Fibroblast of peridontal ligament (primary cell): Measurements from ENCODE around the gene ITGB5.
A peak's percentile ranks its signal among the peaks of the same experiment; 100 is the strongest.
"Not testable (repeated sequence)": the region's sequence is repeated elsewhere in the genome, so short reads cannot be mapped to it uniquely, and the experiment has no call there.

Source experiments
- DNase-seq: peaks from one replicate; pipeline ENCODE4 v3.0.0-alpha.2; 2010; ENCODE audit errors: extremely low read depth

ITGB5 gene

DNA sequence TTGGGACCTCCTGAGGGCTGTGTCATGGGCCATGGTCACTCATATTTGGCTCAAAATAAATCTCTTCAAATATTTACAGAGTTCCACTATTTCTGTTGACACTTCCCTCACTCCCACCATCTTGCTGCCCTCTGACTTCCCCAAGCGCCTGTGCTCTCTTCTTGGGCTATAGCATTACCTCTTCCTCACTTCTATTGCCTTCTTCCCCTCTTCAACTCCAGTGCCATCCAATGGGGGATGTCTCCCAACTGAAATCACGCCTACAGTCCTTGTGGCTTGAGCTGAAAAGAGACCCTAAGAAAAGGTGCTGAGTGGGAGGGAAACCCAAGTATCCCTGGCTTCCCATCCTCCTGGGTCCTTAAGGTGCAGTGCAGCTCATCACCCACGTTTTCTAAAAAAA lies 135.1 kb downstream of the ITGB5 start:
- DNase-seq, result no peak

DNA sequence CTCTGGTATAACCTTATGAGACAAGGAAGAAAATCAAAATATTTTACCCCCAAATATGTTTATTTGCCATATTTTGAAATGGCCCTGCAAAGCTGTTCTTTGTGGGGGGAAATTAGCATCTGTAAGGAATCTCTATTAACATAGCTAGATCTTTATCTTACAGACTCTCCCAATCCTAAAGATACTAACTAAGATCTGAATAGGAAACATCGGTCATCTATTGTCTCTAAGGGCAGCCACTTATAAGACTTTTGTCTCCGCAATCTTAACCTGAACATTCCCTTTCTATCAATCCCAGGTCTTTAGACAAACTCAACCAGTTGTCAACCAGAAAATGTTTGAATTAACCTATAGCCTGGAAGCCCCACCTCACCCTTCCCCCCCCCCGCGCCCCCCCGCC lies 135.7 kb downstream of the ITGB5 start:
- DNase-seq, result no peak

DNA sequence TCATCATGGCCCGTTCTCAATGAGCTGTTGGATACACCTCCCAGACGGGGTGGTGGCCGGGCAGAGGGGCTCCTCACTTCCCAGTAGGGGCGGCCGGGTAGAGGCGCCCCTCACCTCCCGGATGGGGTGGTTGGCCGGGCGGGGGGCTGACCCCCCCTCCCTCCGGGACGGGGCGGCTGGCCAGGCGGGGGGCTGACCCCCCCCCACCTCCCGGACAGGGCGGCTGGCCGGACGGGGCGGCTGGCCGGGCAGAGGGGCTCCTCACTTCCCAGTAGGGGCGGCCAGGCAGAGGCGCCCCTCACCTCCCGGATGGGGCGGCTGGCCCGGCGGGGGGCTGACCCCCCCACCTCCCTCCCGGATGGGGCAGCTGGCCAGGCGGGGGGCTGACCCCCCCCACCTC lies 137.3 kb downstream of the ITGB5 start:
- not testable (repeated sequence) for DNase-seq

GRCh38 chr3:124748560-124749198 lies 138.5 kb downstream of the ITGB5 start:
- no peak for DNase-seq

DNA sequence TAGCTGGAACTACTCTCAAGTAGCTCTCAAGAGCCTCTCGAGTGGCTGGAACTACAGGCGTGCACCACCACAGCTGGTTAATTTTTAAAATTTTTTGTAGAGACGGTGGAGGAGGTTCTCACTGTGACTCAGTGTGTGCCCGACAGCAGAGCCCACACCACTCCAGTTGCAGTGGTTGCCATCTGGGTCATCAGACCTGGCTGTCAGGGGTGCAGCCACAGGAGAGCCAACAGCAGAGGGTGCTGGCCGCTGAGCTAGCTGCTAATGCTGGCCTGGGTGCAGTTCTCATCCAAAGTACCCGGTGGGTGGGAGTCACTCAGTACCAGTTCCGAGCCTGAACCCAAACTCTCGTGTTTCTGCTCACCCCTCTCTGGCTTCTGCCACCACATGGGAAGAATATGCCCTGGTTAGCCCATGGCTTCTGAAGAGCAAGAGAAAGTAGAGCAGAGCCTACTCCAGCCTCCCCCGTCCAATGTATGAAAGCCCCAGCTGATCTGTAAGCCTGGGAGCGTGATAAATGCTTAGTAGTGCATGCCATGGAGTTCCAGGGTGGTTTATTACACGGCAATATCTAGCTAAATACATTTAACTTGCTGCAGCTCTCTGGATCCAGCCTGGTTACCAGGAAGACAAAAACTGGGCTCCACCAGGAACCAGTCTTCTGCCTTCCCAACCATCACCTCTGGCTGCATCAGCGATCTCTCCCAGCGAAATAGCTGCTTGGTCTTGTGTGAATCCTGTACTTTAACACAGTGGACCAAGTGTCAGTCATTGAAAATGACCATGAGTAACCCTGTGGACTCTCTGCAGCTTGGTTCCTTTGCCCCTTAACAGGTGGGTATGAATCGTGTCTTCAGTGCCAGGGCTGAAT lies 139.8 kb downstream of the ITGB5 start:
- DNase-seq, result no peak

GRCh38 chr3:124745756-124746155 lies 141.4 kb downstream of the ITGB5 start:
- DNase-seq, result no peak

DNA sequence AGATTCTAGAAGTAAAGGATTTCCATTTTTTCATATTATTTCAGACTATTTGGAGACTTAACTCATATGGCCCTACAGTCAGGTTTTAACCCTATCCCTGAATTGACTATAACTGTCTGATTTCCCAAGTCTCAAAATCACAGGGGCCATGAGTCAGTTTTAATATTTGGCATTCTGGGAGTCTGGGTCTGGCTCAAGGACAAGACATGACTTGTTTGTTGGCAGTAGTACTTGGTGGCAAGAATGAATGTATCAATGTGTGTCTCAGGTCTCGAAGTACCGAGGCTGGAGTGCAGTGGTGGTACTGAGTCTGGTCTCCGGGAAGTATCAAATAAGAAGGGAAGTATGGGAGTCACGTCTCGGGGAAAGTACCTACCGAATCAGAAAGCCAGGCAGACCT lies 146.1 kb downstream of the ITGB5 start:
- DNase-seq, result peak; percentile 64

GRCh38 chr3:124731760-124732159 lies 155.4 kb downstream of the ITGB5 start:
- no peak for DNase-seq

DNA sequence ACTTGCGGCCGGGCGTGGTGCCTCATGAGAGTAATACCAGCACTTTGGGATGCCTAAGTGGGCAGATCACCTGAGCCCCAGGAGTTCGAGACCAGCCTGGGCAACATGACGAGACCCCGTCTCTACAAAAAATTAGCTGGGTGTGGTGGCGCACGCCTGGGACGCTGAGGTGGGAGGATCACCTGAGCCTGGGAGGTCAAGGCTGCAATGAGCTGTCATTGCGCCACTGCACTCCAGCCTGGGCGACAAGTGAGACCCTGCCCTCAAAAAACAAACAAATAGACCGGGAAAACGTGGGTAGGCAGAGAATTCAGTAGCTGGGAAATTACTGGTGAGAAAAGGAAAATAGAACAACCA lies 156.2 kb downstream of the ITGB5 start:
- no peak for DNase-seq

GRCh38 chr3:124730129-124730940 lies 156.8 kb downstream of the ITGB5 start, which contains the start of gene UMPS:
Gene UMPS, plus strand, starts transcription at chr3:124730452. Its CDS starts 20 bp downstream, at chr3:124730472.
- peak; percentile 68 for DNase-seq

DNA sequence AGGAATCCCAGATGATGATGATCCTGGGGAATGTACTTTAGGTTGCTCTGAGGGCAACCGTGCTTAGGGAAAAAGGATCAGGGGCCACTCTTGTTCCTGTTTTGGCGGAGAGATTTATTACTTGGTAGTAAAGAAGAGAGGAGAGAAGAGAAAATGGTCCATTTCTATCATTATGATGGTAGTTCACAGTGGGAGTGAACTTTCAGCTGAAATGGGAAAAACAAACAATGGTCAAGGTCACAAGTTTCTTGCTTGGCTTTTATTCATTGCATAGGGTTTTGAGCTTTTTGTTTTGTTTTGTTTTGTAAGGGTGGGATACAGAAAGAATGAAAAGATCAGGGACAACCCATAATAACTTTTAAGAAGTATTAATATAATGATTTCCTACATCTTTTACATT lies 164.6 kb downstream of the ITGB5 start:
- no peak for DNase-seq

DNA sequence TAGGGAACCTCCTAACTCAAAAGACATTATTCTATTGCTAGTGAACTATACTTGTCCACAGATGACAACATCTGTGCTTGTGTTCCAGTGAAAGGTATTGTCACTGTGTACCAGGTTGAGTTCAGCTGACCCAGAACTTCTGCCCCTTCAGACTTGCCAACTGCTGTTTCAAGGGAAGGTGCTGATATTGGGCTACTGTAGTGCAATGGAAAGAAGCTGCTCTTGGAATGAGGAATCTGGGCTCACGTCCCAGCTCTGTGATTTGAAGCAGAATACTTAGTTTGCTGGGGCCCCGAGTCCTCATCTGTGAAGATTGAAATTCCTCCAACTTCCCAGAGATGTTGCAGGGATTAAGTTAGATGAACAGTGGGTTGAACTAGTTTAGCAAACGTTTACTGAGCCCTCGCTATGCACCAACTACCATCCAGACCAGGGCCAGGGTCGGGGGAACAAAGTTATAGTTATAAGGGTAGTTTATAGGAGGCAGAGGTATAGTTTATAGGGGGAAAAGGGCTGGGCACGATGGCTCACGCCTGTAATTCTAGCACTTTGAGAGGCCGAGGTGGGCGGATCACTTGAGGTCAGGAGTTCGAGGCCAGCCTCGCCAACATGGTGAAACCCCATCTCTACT lies 172.8 kb downstream of the ITGB5 start:
- peak; percentile 41 for DNase-seq
